ENCODE measurements around the gene GNG4. TPM values are rescaled to one million over a fixed set of nuclear protein-coding genes. Genes with fewer than 3 reads are reported as not detected.

GNG4 gene
- total and polyA plus RNA-seq, 2 of the 4 experiments (the other 2 are of a cell fraction) = 0.18 to 0.29 TPM

DNA sequence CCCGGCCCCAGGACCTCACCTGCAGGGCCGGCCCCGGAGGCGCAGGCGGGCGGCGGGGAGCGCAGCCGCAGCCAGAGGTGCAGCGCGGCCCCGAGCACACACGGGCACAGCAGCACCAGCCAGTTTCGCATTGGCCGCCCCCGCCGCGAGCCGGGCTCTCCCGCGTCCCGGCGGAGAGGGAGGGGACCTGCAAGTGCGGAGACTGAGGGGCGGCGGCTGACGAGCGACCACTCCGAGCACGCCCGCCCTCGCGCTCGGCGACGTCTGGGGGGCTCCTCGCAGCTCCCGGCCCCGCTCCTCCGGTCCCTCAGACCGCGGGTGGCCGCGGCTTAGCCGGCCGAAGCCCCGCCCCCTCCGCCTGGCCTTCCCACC, 145.5 kb downstream of the GNG4 start, which contains the start of gene B3GALNT2 (continued):
- TF ChIP-seq CTCF (conservative IDR thresholded peaks at IDR 0.05; ENCODE audit: low read depth, low read length) = no peak
- no peak for TF ChIP-seq RCOR1 (IDR thresholded peaks at IDR 0.05; ENCODE audit: insufficient replicate concordance, low read length)
- no peak for TF ChIP-seq ELK1 (IDR thresholded peaks at IDR 0.05; ENCODE audit: borderline replicate concordance, low read depth, low read length)
